Measurements from ENCODE around the gene CLCN5. TPM values are rescaled to one million over a fixed set of nuclear protein-coding genes. Genes with fewer than 3 reads are reported as not detected.
A peak's percentile ranks its signal among the peaks of the same experiment; 100 is the strongest.

Gene CLCN5
- total and polyA plus RNA-seq, 2 of the 13 experiments (the other 11 are each of a cell fraction or from before 2014, with no cell fraction given): 7.8 to 27.3 TPM

GRCh38 chrX:49995795-49996455 is 73.5 kb downstream of the CLCN5 start:
- in situ Hi-C loops (cut with HindIII; ENCODE audit: extremely low pct_ligation_motif_present, low pct_unique_long_range_greater_than_20kb): no loop called here
- CTCF ChIA-PET (ENCODE audit: low intra/inter-chr PET ratio, low total read pairs): no interaction called here

More at GRCh38 chrX:49995795-49996455, 73.5 kb downstream of the CLCN5 start:
- POLR2A ChIA-PET: no interaction called here
- no TSS peak for BruUV-seq (replicated peaks)
- no peaks in the 10 kb centered on the region for H4K20me1 ChIP-seq (ENCODE audit: insufficient read depth, low read length)
- no peak overlapping the region for H3K9ac ChIP-seq (ENCODE audit: insufficient read depth, low read depth, low read length)
- H3K4me1 ChIP-seq (ENCODE audit: insufficient read depth, low read length): peaks cover 13% of the 10 kb centered on the region
- TF ChIP-seq LRRFIP1 (CRISPR knock-in tag; conservative IDR thresholded peaks at IDR 0.05) (no peak), ZNF530 (CRISPR knock-in tag; IDR thresholded peaks at IDR 0.05; ENCODE audit: low read depth) (no peak), AGO2 (optimal IDR thresholded peaks at IDR 0.05; ENCODE audit: low read depth, low read length) (no peak), U2AF2 (IDR thresholded peaks at IDR 0.05; ENCODE audit: low read depth, low read length) (no peak), BCLAF1 (IDR thresholded peaks at IDR 0.05) (no peak), CBX1 (IDR thresholded peaks at IDR 0.05; ENCODE audit: low read depth) (no peak), ZNF841 (CRISPR knock-in tag; IDR thresholded peaks at IDR 0.05; ENCODE audit: borderline replicate concordance) (no peak), NCOR1 (IDR thresholded peaks at IDR 0.05; ENCODE audit: borderline replicate concordance, low read length) (no peak), ZNF761 (CRISPR knock-in tag; conservative IDR thresholded peaks at IDR 0.05) (no peak), UBTF (CRISPR knock-in tag; IDR thresholded peaks at IDR 0.05) (no peak), ZNF567 (CRISPR knock-in tag; IDR thresholded peaks at IDR 0.05; ENCODE audit: borderline replicate concordance) (no peak), NFKBIZ (CRISPR knock-in tag; IDR thresholded peaks at IDR 0.05) (no peak), HOXD1 (CRISPR knock-in tag; IDR thresholded peaks at IDR 0.05) (no peak), YEATS4 (CRISPR knock-in tag; IDR thresholded peaks at IDR 0.05; ENCODE audit: borderline replicate concordance) (no peak)
- H3K79me2 ChIP-seq (ENCODE audit: insufficient read depth, low read length): no peaks in the 10 kb centered on the region
- H3K27me3 ChIP-seq (ENCODE audit: control insufficient read depth in 1 of 2, insufficient read depth in 2 of 2, low read length in 2 of 2): no peaks in the 10 kb centered on the region
- no peak overlapping the region for H3K4me2 ChIP-seq (ENCODE audit: low read depth, low read length)
- ATAC-seq: no peak
- 78% methylated on average over 2 of the region's 2 CpGs for WGBS (ENCODE audit: low lambda C conversion rate)
- no peak overlapping the region for H3K27ac ChIP-seq (ENCODE audit: extremely low read length, insufficient read depth, low read length)
- H2AFZ ChIP-seq (ENCODE audit: low read length): no peak overlapping the region
- H3K9me3 ChIP-seq (ENCODE audit: low read length): no peaks in the 10 kb centered on the region
- intact Hi-C loops (cut with micrococcal nuclease; ENCODE audit: unreplicated experiment): no loop called here
- peak; percentile 1 for DNase-seq (ENCODE audit: low spot score)
- no peak for FAIRE-seq
- H3K36me3 ChIP-seq (replicated peaks in 1 of 2; ENCODE audit: control insufficient read depth in 1 of 2, insufficient read depth in 2 of 2, low read length in 2 of 2): no peaks in the 10 kb centered on the region
- H3K4me3 ChIP-seq (replicated peaks in 1 of 3; ENCODE audit: insufficient read depth in 1 of 3, low read depth in 2 of 3, low read length in 3 of 3): no peak overlapping the region
